ENCODE measurements around the gene ABHD12B. TPM values are rescaled to one million over a fixed set of nuclear protein-coding genes. Genes with fewer than 3 reads are reported as not detected.
A peak's percentile ranks its signal among the peaks of the same experiment; 100 is the strongest.

Gene ABHD12B
- total and polyA plus RNA-seq, 2 of the 13 experiments (the other 11 are each of a cell fraction or from before 2014, with no cell fraction given) = not detected

DNA sequence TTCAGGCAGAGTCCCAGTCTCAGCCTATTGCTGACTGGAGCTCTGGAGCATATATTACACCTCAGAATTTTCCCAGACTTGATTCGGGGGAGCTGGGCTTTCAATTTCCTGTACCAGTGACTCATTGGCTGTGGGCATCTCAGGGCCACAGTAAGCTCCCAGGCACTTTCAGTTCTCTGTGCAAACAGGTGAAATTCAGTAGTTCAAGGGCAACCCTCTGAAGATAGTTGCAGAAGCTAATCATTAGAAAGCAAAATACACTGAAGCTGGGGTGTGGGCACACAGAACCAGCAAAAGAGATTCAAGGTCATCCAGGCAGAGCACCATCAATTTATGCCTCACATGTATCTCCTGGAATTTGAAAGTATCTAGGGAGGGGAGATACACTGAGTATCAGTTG lies 32.8 kb upstream of the ABHD12B start:
- H2AFZ ChIP-seq (ENCODE audit: low read length) = no peak overlapping the region
- H3K79me2 ChIP-seq (ENCODE audit: insufficient read depth, low read length) = no peaks in the 10 kb centered on the region
- H3K4me2 ChIP-seq (ENCODE audit: low read depth, low read length) = peak overlapping the region; percentile 25
- H4K20me1 ChIP-seq (ENCODE audit: insufficient read depth, low read length) = no peaks in the 10 kb centered on the region
- WGBS (ENCODE audit: low lambda C conversion rate) = 0% methylated on average over 1 of the region's 1 CpG
- FAIRE-seq (peak; percentile 53), ATAC-seq (peak; percentile 84), DNase-seq (ENCODE audit: low spot score) (peak; percentile 87)
- ChIA-PET POLR2A (interaction anchor here (0.6 to 1.6 kb wide), 4 partner anchors 9 to 986 kb away, joined by 3 to 5 read pairs (median 3); partner anchors contain the start of gene NEMF), CTCF (ENCODE audit: low intra/inter-chr PET ratio, low total read pairs) (no interaction called here)
- H3K9ac ChIP-seq (ENCODE audit: insufficient read depth, low read depth, low read length) = no peak overlapping the region
- no peak overlapping the region for H3K27ac ChIP-seq (ENCODE audit: extremely low read length, insufficient read depth, low read length)
- no peaks in the 10 kb centered on the region for H3K9me3 ChIP-seq (ENCODE audit: low read length)
- peaks cover 58% of the 10 kb centered on the region for H3K4me1 ChIP-seq (ENCODE audit: insufficient read depth, low read length)
- intact Hi-C loops (cut with micrococcal nuclease; ENCODE audit: unreplicated experiment) (loop anchor here (2.0 kb wide), 1 partner anchor 22 kb away; no protein-coding TSS in a partner anchor), in situ Hi-C loops (cut with HindIII; ENCODE audit: extremely low pct_ligation_motif_present, low pct_unique_long_range_greater_than_20kb) (no loop called here)
- no TSS peak for BruUV-seq (replicated peaks)
- no peak overlapping the region for H3K4me3 ChIP-seq (replicated peaks in 1 of 3; ENCODE audit: insufficient read depth in 1 of 3, low read depth in 2 of 3, low read length in 3 of 3)
- no peaks in the 10 kb centered on the region for H3K27me3 ChIP-seq (ENCODE audit: control insufficient read depth in 1 of 2, insufficient read depth in 2 of 2, low read length in 2 of 2)
- H3K36me3 ChIP-seq (replicated peaks in 1 of 2; ENCODE audit: control insufficient read depth in 1 of 2, insufficient read depth in 2 of 2, low read length in 2 of 2) = no peaks in the 10 kb centered on the region
- TF ChIP-seq, protein P1, sequence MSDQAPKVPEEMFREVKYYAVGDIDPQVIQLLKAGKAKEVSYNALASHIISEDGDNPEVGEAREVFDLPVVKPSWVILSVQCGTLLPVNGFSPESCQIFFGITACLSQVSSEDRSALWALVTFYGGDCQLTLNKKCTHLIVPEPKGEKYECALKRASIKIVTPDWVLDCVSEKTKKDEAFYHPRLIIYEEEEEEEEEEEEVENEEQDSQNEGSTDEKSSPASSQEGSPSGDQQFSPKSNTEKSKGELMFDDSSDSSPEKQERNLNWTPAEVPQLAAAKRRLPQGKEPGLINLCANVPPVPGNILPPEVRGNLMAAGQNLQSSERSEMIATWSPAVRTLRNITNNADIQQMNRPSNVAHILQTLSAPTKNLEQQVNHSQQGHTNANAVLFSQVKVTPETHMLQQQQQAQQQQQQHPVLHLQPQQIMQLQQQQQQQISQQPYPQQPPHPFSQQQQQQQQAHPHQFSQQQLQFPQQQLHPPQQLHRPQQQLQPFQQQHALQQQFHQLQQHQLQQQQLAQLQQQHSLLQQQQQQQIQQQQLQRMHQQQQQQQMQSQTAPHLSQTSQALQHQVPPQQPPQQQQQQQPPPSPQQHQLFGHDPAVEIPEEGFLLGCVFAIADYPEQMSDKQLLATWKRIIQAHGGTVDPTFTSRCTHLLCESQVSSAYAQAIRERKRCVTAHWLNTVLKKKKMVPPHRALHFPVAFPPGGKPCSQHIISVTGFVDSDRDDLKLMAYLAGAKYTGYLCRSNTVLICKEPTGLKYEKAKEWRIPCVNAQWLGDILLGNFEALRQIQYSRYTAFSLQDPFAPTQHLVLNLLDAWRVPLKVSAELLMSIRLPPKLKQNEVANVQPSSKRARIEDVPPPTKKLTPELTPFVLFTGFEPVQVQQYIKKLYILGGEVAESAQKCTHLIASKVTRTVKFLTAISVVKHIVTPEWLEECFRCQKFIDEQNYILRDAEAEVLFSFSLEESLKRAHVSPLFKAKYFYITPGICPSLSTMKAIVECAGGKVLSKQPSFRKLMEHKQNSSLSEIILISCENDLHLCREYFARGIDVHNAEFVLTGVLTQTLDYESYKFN (CRISPR knock-in tag; conservative IDR thresholded peaks at IDR 0.05) = peak; percentile 59
- TF ChIP-seq TSC22D2 (CRISPR knock-in tag; IDR thresholded peaks at IDR 0.05; ENCODE audit: borderline replicate concordance) = no peak
- no peak for TF ChIP-seq NPAS2 (CRISPR knock-in tag; IDR thresholded peaks at IDR 0.05; ENCODE audit: borderline replicate concordance)
- peak; percentile 54; the same call in 1 of the 2 replicates for TF ChIP-seq MIXL1 (CRISPR knock-in tag; IDR thresholded peaks at IDR 0.05)
- TF ChIP-seq, protein P2, sequence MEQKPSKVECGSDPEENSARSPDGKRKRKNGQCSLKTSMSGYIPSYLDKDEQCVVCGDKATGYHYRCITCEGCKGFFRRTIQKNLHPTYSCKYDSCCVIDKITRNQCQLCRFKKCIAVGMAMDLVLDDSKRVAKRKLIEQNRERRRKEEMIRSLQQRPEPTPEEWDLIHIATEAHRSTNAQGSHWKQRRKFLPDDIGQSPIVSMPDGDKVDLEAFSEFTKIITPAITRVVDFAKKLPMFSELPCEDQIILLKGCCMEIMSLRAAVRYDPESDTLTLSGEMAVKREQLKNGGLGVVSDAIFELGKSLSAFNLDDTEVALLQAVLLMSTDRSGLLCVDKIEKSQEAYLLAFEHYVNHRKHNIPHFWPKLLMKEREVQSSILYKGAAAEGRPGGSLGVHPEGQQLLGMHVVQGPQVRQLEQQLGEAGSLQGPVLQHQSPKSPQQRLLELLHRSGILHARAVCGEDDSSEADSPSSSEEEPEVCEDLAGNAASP (CRISPR knock-in tag; IDR thresholded peaks at IDR 0.05; ENCODE audit: borderline replicate concordance) = peak; percentile 33; the same call in 1 of the 2 replicates
- no peak for TF ChIP-seq CCDC6 (CRISPR knock-in tag; IDR thresholded peaks at IDR 0.05)
- TF ChIP-seq ZFP36 (IDR thresholded peaks at IDR 0.05; ENCODE audit: borderline replicate concordance, low read depth, low read length, partially characterized antibody) = no peak
- TF ChIP-seq TCF7 (IDR thresholded peaks at IDR 0.05; ENCODE audit: low read depth) = peak; percentile 53
- peak; percentile 74; the same call in 1 of the 2 replicates for TF ChIP-seq NCOR1 (IDR thresholded peaks at IDR 0.05; ENCODE audit: borderline replicate concordance, low read length)
- TF ChIP-seq FOXA3 (CRISPR knock-in tag; IDR thresholded peaks at IDR 0.05) = peak; percentile 82
- TF ChIP-seq FOXK1 (CRISPR knock-in tag; IDR thresholded peaks at IDR 0.05; ENCODE audit: borderline replicate concordance, low read depth) = peak; percentile 66; the same call in 1 of the 2 replicates
- TF ChIP-seq KDM2A (CRISPR knock-in tag; IDR thresholded peaks at IDR 0.05; ENCODE audit: borderline replicate concordance, low read depth) = no peak
- TF ChIP-seq HNF4A (CRISPR knock-in tag; IDR thresholded peaks at IDR 0.05) = peak; percentile 66
- no peak for TF ChIP-seq SMYD3 (CRISPR knock-in tag; IDR thresholded peaks at IDR 0.05)
- TF ChIP-seq NR2F1 (CRISPR knock-in tag; IDR thresholded peaks at IDR 0.05) = peak; percentile 29 to 65; a peak in 1 of 4 replicates
- TF ChIP-seq FOXA1 (IDR thresholded peaks at IDR 0.05) = no peak
- TF ChIP-seq FOXA1 (CRISPR knock-in tag; IDR thresholded peaks at IDR 0.05) = peak; percentile 63
- peak; percentile 59; the same call in 1 of the 2 replicates for TF ChIP-seq FOXO1 (CRISPR knock-in tag; IDR thresholded peaks at IDR 0.05)
- 0 out of 2 replicates have a peak, but pooled peaks have one; percentile 37 for TF ChIP-seq NFIC (IDR thresholded peaks at IDR 0.05; ENCODE audit: low read length)
- TF ChIP-seq CBX5 (CRISPR knock-in tag; IDR thresholded peaks at IDR 0.05; ENCODE audit: borderline replicate concordance) = no peak
- TF ChIP-seq HHEX (CRISPR knock-in tag; IDR thresholded peaks at IDR 0.05) = 0 out of 2 replicates have a peak, but pooled peaks have one; percentile 19
- TF ChIP-seq SOX5 (CRISPR knock-in tag; IDR thresholded peaks at IDR 0.05; ENCODE audit: borderline replicate concordance) = peak; percentile 69; the same call in 1 of the 2 replicates
- TF ChIP-seq IRF2 (CRISPR knock-in tag; IDR thresholded peaks at IDR 0.05) = peak; percentile 62
- TF ChIP-seq CEBPG (CRISPR knock-in tag; IDR thresholded peaks at IDR 0.05) = 0 out of 2 replicates have a peak, but pooled peaks have one; percentile 17
